Mesothelial cell of epicardium (in vitro differentiated cells): Measurements from ENCODE around the gene CFAP221. TPM values are rescaled to one million over a fixed set of nuclear protein-coding genes. Genes with fewer than 3 reads are reported as not detected.

Source experiments
- DNase-seq, 2 experiments: peaks; one replicate each; pipeline ENCODE4 v3.0.0; 2021; ENCODE audit warnings: low spot score in 2 of 2; ENCODE audit not compliant: unreplicated experiment in 2 of 2
- H3K27ac Mint-ChIP-seq: 2 replicates; pipeline ENCODE4 v1.8.0; 2021; ENCODE audit warnings: mixed read lengths
- H3K27me3 Mint-ChIP-seq: 2 replicates; pipeline ENCODE4 v1.8.0; 2021; ENCODE audit warnings: low read depth, mixed read lengths
- H3K36me3 Mint-ChIP-seq: 2 replicates; pipeline ENCODE4 v1.8.0; 2021; ENCODE audit warnings: mixed read lengths
- H3K4me1 Mint-ChIP-seq: 2 replicates; pipeline ENCODE4 v1.8.0; 2021; ENCODE audit warnings: mixed read lengths
- H3K4me3 Mint-ChIP-seq: 2 replicates; pipeline ENCODE4 v1.8.0; 2021; ENCODE audit warnings: mild to moderate bottlenecking, moderate library complexity, mixed read lengths
- H3K9me3 Mint-ChIP-seq: 2 replicates; pipeline ENCODE4 v1.8.0; 2021; ENCODE audit warnings: mixed read lengths
- total RNA-seq: library from RNA; stranded (reverse); gene quantifications from 3 replicates; pipeline ENCODE4 v1.2.1, GENCODE V29; 2021
- TF ChIP-seq, protein P1 (sequence below): fragments of 200-600 bp; sonication (generic); IDR thresholded peaks from one replicate; pipeline ENCODE4 v1.5.0; 2021; ENCODE audit warnings: antibody characterized with exemption; ENCODE audit not compliant: unreplicated experiment

CFAP221 gene
- total RNA-seq, 1 donor from 2014 or later: 4.6 TPM

DNA sequence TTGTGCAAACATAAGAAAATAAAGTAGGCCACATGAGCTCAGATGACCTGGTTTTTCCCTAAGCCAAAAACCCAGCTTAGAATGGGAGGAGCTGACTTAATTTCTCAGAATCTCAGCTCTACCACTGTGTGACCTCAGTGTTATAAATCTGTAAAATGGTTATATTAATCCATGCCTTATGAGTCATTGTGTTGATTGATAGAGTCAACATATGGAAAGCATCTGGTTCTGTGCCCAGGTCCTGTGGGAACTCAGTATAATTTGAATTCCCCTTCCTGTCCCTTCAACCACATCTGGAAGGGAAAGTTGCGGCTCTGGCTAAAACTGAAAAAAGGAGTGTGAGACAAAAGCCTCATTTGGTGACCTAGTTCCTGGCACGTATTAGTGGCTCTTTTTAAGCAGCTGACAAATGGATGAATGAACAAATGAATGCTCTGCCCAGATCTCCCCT lies 160.4 kb downstream of the CFAP221 start:
- Mint-ChIP-seq H3K27ac (no peak overlapping the region), H3K27me3 (no peaks in the 10 kb centered on the region), H3K9me3 (peaks cover 4% of the 10 kb centered on the region), H3K36me3 (peaks cover 4% of the 10 kb centered on the region), H3K4me1 (peaks cover 29% of the 10 kb centered on the region), H3K4me3 (no peak overlapping the region)
- no peak for DNase-seq
- TF ChIP-seq, protein P1, sequence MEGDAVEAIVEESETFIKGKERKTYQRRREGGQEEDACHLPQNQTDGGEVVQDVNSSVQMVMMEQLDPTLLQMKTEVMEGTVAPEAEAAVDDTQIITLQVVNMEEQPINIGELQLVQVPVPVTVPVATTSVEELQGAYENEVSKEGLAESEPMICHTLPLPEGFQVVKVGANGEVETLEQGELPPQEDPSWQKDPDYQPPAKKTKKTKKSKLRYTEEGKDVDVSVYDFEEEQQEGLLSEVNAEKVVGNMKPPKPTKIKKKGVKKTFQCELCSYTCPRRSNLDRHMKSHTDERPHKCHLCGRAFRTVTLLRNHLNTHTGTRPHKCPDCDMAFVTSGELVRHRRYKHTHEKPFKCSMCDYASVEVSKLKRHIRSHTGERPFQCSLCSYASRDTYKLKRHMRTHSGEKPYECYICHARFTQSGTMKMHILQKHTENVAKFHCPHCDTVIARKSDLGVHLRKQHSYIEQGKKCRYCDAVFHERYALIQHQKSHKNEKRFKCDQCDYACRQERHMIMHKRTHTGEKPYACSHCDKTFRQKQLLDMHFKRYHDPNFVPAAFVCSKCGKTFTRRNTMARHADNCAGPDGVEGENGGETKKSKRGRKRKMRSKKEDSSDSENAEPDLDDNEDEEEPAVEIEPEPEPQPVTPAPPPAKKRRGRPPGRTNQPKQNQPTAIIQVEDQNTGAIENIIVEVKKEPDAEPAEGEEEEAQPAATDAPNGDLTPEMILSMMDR: no peak

GRCh38 chr2:119706221-119706620 lies 162.0 kb downstream of the CFAP221 start:
- Mint-ChIP-seq H3K4me1 (peaks cover 16% of the 10 kb centered on the region), H3K4me3 (no peak overlapping the region), H3K27ac (no peak overlapping the region), H3K9me3 (peaks cover 4% of the 10 kb centered on the region), H3K27me3 (no peaks in the 10 kb centered on the region), H3K36me3 (peaks cover 4% of the 10 kb centered on the region)
- TF ChIP-seq, protein P1: no peak
- no peak for DNase-seq

Other genes starting within 250 kb of the CFAP221 start
- 8.4 to 12.2 TPM (median 9.2 TPM) in 3 replicates for gene C2orf76, start 177.6 kb upstream of the CFAP221 start, total RNA-seq
- gene DBI, start 177.5 kb upstream of the CFAP221 start, total RNA-seq: 38.9 to 44.9 TPM (median 43.3 TPM) in 3 replicates
- gene TMEM37, start 112.6 kb upstream of the CFAP221 start, total RNA-seq: 11.9 to 13.6 TPM (median 12.6 TPM) in 3 replicates
- 0.97 to 1.3 TPM (median 1.2 TPM) in 3 replicates for gene SCTR, start 20.0 kb upstream of the CFAP221 start, total RNA-seq
- gene TMEM177, start 134.8 kb downstream of the CFAP221 start, total RNA-seq: 15.2 to 15.8 TPM (median 15.7 TPM) in 3 replicates
- gene PTPN4, start 215.5 kb downstream of the CFAP221 start, total RNA-seq: 47.5 to 51.7 TPM (median 49.1 TPM) in 3 replicates